Erythroblast (primary cell): ENCODE measurements around the gene HEMGN.

Experiments
- GATA1 ChIP-seq: IDR thresholded peaks from 2 replicates; pipeline ENCODE4 v1.6.1; 2011; ENCODE audit warnings: low read depth, mild to moderate bottlenecking, control low read depth, low read length, moderate library complexity
- POLR2A ChIP-seq: IDR thresholded peaks from 2 replicates; pipeline ENCODE4 v1.6.1; 2011; ENCODE audit warnings: mild to moderate bottlenecking, low read length

DNA sequence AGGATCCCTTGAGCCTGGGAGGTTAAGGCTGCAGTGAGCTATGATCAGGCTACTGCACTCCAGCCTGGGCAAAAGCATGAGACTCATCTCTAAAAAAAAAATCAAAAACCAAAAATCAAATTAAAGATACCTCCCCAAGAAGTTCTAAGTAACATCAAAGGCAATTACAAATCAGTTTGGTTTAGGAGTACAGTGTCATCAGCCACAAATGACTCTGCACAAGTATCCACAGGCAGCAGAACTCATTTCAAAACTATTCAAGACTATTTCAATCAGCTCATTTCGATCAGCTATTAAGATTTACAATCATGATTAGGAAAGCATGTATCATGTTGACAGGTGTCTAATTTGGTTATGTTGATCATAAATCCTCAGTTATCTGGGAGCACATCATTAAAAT, 34.8 kb downstream of the HEMGN start:
- TF ChIP-seq POLR2A (no peak), GATA1 (no peak)
